Cardiac fibroblast (primary cell): ENCODE results near the gene SARNP.

Experiments
- DNase-seq, 2 donors: peaks; one replicate each; pipeline versions ENCODE4 v3.0.0 to v3.0.0-alpha.2; 2010; ENCODE audit warnings: low read depth in 2 of 2
- H3K4me3 ChIP-seq, 2 donors: replicated peaks in 1 of 2; 1 replicate in 1 of 2; 2 replicates in 1 of 2; pipeline ENCODE4 v1.5.1; 2011; ENCODE audit warnings: low read depth in 2 of 2, low read length in 2 of 2, mild to moderate bottlenecking in 2 of 2, moderate library complexity in 1 of 2
- CTCF ChIP-seq: IDR thresholded peaks from one replicate; pipeline ENCODE4 v1.5.1; 2011; ENCODE audit warnings: low read depth, mild to moderate bottlenecking, low read length, inconsistent platforms

SARNP gene

GRCh38 chr12:55818140-55818728 lies 710 bp upstream of the SARNP start:
- TF ChIP-seq CTCF: no peak
- peak overlapping the region; percentile 78 to 84 for H3K4me3 ChIP-seq
- peak in 1 of 2 donors; percentile 27 for DNase-seq

- no peak for TF ChIP-seq CTCF
- peak in 1 of 2 donors; percentile 40 for DNase-seq
- H3K4me3 ChIP-seq: peak overlapping the region; percentile 83
Observed at GRCh38 chr12:55816881-55817344, 611 bp downstream of the SARNP start.

- no peak for TF ChIP-seq CTCF
- no peak for DNase-seq
- H3K4me3 ChIP-seq: peak overlapping the region in 1 of 2 donors; percentile 83
Observed at GRCh38 chr12:55815473-55815872, 2.1 kb downstream of the SARNP start.

GRCh38 chr12:55814257-55814656 lies 3.3 kb downstream of the SARNP start:
- no peak for DNase-seq
- TF ChIP-seq CTCF: no peak
- H3K4me3 ChIP-seq: no peak overlapping the region

GRCh38 chr12:55812088-55812487 lies 5.4 kb downstream of the SARNP start:
- no peak overlapping the region for H3K4me3 ChIP-seq
- no peak for TF ChIP-seq CTCF
- DNase-seq: no peak

- TF ChIP-seq CTCF: no peak
- H3K4me3 ChIP-seq: no peak overlapping the region
- DNase-seq: no peak
Observed at GRCh38 chr12:55809274-55809673, 8.2 kb downstream of the SARNP start.

GRCh38 chr12:55806982-55807381 lies 10.5 kb downstream of the SARNP start:
- TF ChIP-seq CTCF: no peak

More at GRCh38 chr12:55806982-55807381, 10.5 kb downstream of the SARNP start:
- DNase-seq: no peak
- H3K4me3 ChIP-seq: no peak overlapping the region
